ENCODE measurements around the gene PANK2.

DNA sequence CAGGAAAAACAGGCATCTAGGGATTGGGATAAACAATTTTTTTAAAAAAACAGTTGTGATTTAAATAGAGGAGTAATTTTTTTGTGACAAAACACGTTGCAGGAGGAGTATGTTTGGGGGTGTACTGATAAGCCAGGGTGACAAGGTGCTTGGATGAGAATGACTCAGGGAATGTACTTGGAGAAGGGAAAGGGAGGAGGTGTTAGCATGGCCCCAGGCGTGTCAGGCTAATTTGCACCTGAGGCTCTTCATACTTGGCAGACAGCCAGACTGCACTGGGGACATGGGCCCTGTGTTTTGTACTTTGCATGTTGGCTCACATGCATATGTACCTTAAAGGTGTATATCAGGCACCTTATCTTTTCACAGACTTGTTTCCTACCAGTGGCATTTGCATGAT is 22.8 kb downstream of the PANK2 start:
- TF ChIP-seq POLR2A (IDR thresholded peaks at IDR 0.05) (no peak), CTCF (IDR thresholded peaks at IDR 0.05) (no peak)

Measured in body of pancreas (tissue), 4 donors.